HepG2 (cell line): ENCODE data around the gene ABHD4.

Source experiments
- CBFB ChIP-seq: sonication (generic); formaldehyde crosslinking; IDR thresholded peaks from 2 replicates; pipeline ENCODE4 v1.4.0; 2020; ENCODE audit warnings: missing genetic modification reagents
- EZH2 ChIP-seq: conservative IDR thresholded peaks from 2 replicates; pipeline ENCODE4 v1.6.1; 2012; ENCODE audit warnings: mild to moderate bottlenecking, low read depth, low read length, moderate library complexity
- KDM5B ChIP-seq: sonication (generic); formaldehyde crosslinking; IDR thresholded peaks from 2 replicates; pipeline ENCODE4 v1.4.0; 2020; ENCODE audit warnings: missing genetic modification reagents, mild to moderate bottlenecking, borderline replicate concordance
- MAZ ChIP-seq, 2 experiments: sonication (generic) in 1 of 2; formaldehyde crosslinking in 1 of 2; IDR thresholded peaks; 2 replicates each; pipeline versions ENCODE4 v1.5.0 to v1.6.1; 2012 to 2020; ENCODE audit warnings: low read depth in 2 of 2, mild to moderate bottlenecking in 2 of 2, borderline replicate concordance in 1 of 2, improper control_type of control experiment in 1 of 2, low read length in 1 of 2, missing genetic modification reagents in 1 of 2, moderate library complexity in 1 of 2
- PHF5A ChIP-seq: IDR thresholded peaks from one replicate; pipeline ENCODE4 v1.6.1; 2018; ENCODE audit warnings: low read depth, missing genetic modification reagents; ENCODE audit not compliant: unreplicated experiment
- SRF ChIP-seq: IDR thresholded peaks from 2 replicates; pipeline ENCODE4 v1.6.1; 2011; ENCODE audit warnings: mild to moderate bottlenecking, low read depth, low read length, moderate library complexity
- ZNF234 ChIP-seq: sonication (generic); formaldehyde crosslinking; conservative IDR thresholded peaks from 2 replicates; pipeline ENCODE4 v1.5.1; 2020; ENCODE audit warnings: mild to moderate bottlenecking, missing genetic modification reagents
- TF ChIP-seq, protein P1 (sequence below): sonication (generic); formaldehyde crosslinking; IDR thresholded peaks from 2 replicates; pipeline ENCODE4 v1.5.0; 2020; ENCODE audit warnings: mild to moderate bottlenecking, missing genetic modification reagents, moderate library complexity

- TF ChIP-seq, protein P1, sequence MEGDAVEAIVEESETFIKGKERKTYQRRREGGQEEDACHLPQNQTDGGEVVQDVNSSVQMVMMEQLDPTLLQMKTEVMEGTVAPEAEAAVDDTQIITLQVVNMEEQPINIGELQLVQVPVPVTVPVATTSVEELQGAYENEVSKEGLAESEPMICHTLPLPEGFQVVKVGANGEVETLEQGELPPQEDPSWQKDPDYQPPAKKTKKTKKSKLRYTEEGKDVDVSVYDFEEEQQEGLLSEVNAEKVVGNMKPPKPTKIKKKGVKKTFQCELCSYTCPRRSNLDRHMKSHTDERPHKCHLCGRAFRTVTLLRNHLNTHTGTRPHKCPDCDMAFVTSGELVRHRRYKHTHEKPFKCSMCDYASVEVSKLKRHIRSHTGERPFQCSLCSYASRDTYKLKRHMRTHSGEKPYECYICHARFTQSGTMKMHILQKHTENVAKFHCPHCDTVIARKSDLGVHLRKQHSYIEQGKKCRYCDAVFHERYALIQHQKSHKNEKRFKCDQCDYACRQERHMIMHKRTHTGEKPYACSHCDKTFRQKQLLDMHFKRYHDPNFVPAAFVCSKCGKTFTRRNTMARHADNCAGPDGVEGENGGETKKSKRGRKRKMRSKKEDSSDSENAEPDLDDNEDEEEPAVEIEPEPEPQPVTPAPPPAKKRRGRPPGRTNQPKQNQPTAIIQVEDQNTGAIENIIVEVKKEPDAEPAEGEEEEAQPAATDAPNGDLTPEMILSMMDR (CRISPR knock-in tag), result no peak
- TF ChIP-seq ZNF234 (CRISPR knock-in tag) (no peak), SRF (no peak), KDM5B (CRISPR knock-in tag) (no peak), EZH2 (no peak), MAZ (IDR thresholded peaks at IDR 0.05; ENCODE audit: borderline replicate concordance, low read depth, low read length) (no peak), MAZ (CRISPR knock-in tag; IDR thresholded peaks at IDR 0.05; ENCODE audit: low read depth) (no peak), PHF5A (CRISPR knock-in tag) (no peak), CBFB (CRISPR knock-in tag) (no peak)
These were observed 45.3 kb upstream of the ABHD4 start for GRCh38 chr14:22552827-22553076.
